ENCODE measurements around the gene EN1.

EN1 gene

GRCh38 chr2:118830881-118831280 lies 16.6 kb downstream of the EN1 start:
- no peaks in the 10 kb centered on the region for H3K4me1 Mint-ChIP-seq (ENCODE audit: low read depth)
- H3K4me3 Mint-ChIP-seq, result no peak overlapping the region
- no peaks in the 10 kb centered on the region for H3K36me3 Mint-ChIP-seq (ENCODE audit: low read depth)
- H3K9me3 Mint-ChIP-seq, result no peaks in the 10 kb centered on the region
- no peak for DNase-seq (ENCODE audit: low spot score)
- peaks cover 60% of the 10 kb centered on the region for H3K27me3 Mint-ChIP-seq (ENCODE audit: low read depth)
- H3K27ac Mint-ChIP-seq, result no peak overlapping the region

GRCh38 chr2:118830118-118830517 lies 17.3 kb downstream of the EN1 start:
- H3K4me1 Mint-ChIP-seq (ENCODE audit: low read depth), result no peaks in the 10 kb centered on the region

GRCh38 chr2:118826093-118826492 lies 21.4 kb downstream of the EN1 start:
- Mint-ChIP-seq H3K36me3 (ENCODE audit: low read depth) (no peaks in the 10 kb centered on the region), H3K27ac (no peak overlapping the region), H3K27me3 (ENCODE audit: low read depth) (peaks cover 26% of the 10 kb centered on the region), H3K4me3 (no peak overlapping the region), H3K4me1 (ENCODE audit: low read depth) (no peaks in the 10 kb centered on the region), H3K9me3 (no peaks in the 10 kb centered on the region)
- no peak for DNase-seq (ENCODE audit: low spot score)

More at GRCh38 chr2:118830118-118830517, 17.3 kb downstream of the EN1 start:
- H3K27me3 Mint-ChIP-seq (ENCODE audit: low read depth), result peaks cover 59% of the 10 kb centered on the region
- no peaks in the 10 kb centered on the region for H3K36me3 Mint-ChIP-seq (ENCODE audit: low read depth)
- DNase-seq (ENCODE audit: low spot score), result no peak
- H3K4me3 Mint-ChIP-seq, result no peak overlapping the region
- no peak overlapping the region for H3K27ac Mint-ChIP-seq
- no peaks in the 10 kb centered on the region for H3K9me3 Mint-ChIP-seq

GRCh38 chr2:118823633-118824032 lies 23.8 kb downstream of the EN1 start:
- H3K9me3 Mint-ChIP-seq, result no peaks in the 10 kb centered on the region
- peaks cover 14% of the 10 kb centered on the region for H3K27me3 Mint-ChIP-seq (ENCODE audit: low read depth)
- H3K4me1 Mint-ChIP-seq (ENCODE audit: low read depth), result no peaks in the 10 kb centered on the region
- DNase-seq (ENCODE audit: low spot score), result no peak
- H3K27ac Mint-ChIP-seq, result no peak overlapping the region
- H3K36me3 Mint-ChIP-seq (ENCODE audit: low read depth), result no peaks in the 10 kb centered on the region
- no peak overlapping the region for H3K4me3 Mint-ChIP-seq

GRCh38 chr2:118822572-118822971 lies 24.9 kb downstream of the EN1 start:
- DNase-seq (ENCODE audit: low spot score), result no peak
- Mint-ChIP-seq H3K9me3 (no peaks in the 10 kb centered on the region), H3K4me1 (ENCODE audit: low read depth) (no peaks in the 10 kb centered on the region), H3K27ac (no peak overlapping the region), H3K36me3 (ENCODE audit: low read depth) (no peaks in the 10 kb centered on the region), H3K4me3 (no peak overlapping the region), H3K27me3 (ENCODE audit: low read depth) (peaks cover 14% of the 10 kb centered on the region)

- Mint-ChIP-seq H3K27ac (no peak overlapping the region), H3K9me3 (no peaks in the 10 kb centered on the region), H3K36me3 (ENCODE audit: low read depth) (no peaks in the 10 kb centered on the region), H3K4me1 (ENCODE audit: low read depth) (no peaks in the 10 kb centered on the region), H3K4me3 (no peak overlapping the region), H3K27me3 (ENCODE audit: low read depth) (peaks cover 14% of the 10 kb centered on the region)
- no peak for DNase-seq (ENCODE audit: low spot score)
Measured at GRCh38 chr2:118822015-118822414, 25.4 kb downstream of the EN1 start.

GRCh38 chr2:118817469-118817868 lies 30.0 kb downstream of the EN1 start:
- no peak overlapping the region for H3K27ac Mint-ChIP-seq
- no peaks in the 10 kb centered on the region for H3K9me3 Mint-ChIP-seq
- H3K4me3 Mint-ChIP-seq, result no peak overlapping the region
- peaks cover 9% of the 10 kb centered on the region for H3K27me3 Mint-ChIP-seq (ENCODE audit: low read depth)
- no peak for DNase-seq (ENCODE audit: low spot score)
- no peaks in the 10 kb centered on the region for H3K36me3 Mint-ChIP-seq (ENCODE audit: low read depth)
- H3K4me1 Mint-ChIP-seq (ENCODE audit: low read depth), result no peaks in the 10 kb centered on the region

GRCh38 chr2:118816669-118817068 lies 30.8 kb downstream of the EN1 start:
- Mint-ChIP-seq H3K4me3 (no peak overlapping the region), H3K9me3 (no peaks in the 10 kb centered on the region), H3K27ac (no peak overlapping the region), H3K27me3 (ENCODE audit: low read depth) (peaks cover 11% of the 10 kb centered on the region), H3K4me1 (ENCODE audit: low read depth) (no peaks in the 10 kb centered on the region), H3K36me3 (ENCODE audit: low read depth) (no peaks in the 10 kb centered on the region)
- no peak for DNase-seq (ENCODE audit: low spot score)

GRCh38 chr2:118815731-118816130 lies 31.7 kb downstream of the EN1 start:
- Mint-ChIP-seq H3K27ac (no peak overlapping the region), H3K9me3 (no peaks in the 10 kb centered on the region), H3K4me1 (ENCODE audit: low read depth) (no peaks in the 10 kb centered on the region), H3K27me3 (ENCODE audit: low read depth) (peaks cover 12% of the 10 kb centered on the region), H3K4me3 (no peak overlapping the region), H3K36me3 (ENCODE audit: low read depth) (no peaks in the 10 kb centered on the region)
- DNase-seq (ENCODE audit: low spot score), result no peak

- Mint-ChIP-seq H3K36me3 (ENCODE audit: low read depth) (no peaks in the 10 kb centered on the region), H3K9me3 (no peaks in the 10 kb centered on the region), H3K4me3 (no peak overlapping the region), H3K27ac (no peak overlapping the region), H3K4me1 (ENCODE audit: low read depth) (no peaks in the 10 kb centered on the region), H3K27me3 (ENCODE audit: low read depth) (peaks cover 12% of the 10 kb centered on the region)
- no peak for DNase-seq (ENCODE audit: low spot score)
Measured at GRCh38 chr2:118815314-118815713, 32.1 kb downstream of the EN1 start.

GRCh38 chr2:118814368-118814767 lies 33.1 kb downstream of the EN1 start:
- peaks cover 17% of the 10 kb centered on the region for H3K27me3 Mint-ChIP-seq (ENCODE audit: low read depth)
- no peak for DNase-seq (ENCODE audit: low spot score)
- no peaks in the 10 kb centered on the region for H3K4me1 Mint-ChIP-seq (ENCODE audit: low read depth)
- no peaks in the 10 kb centered on the region for H3K9me3 Mint-ChIP-seq
- H3K4me3 Mint-ChIP-seq, result no peak overlapping the region
- H3K27ac Mint-ChIP-seq, result no peak overlapping the region
- H3K36me3 Mint-ChIP-seq (ENCODE audit: low read depth), result no peaks in the 10 kb centered on the region

GRCh38 chr2:118813601-118814339 lies 33.7 kb downstream of the EN1 start:
- no peak overlapping the region for H3K4me3 Mint-ChIP-seq
- peaks cover 22% of the 10 kb centered on the region for H3K27me3 Mint-ChIP-seq (ENCODE audit: low read depth)
- no peaks in the 10 kb centered on the region for H3K36me3 Mint-ChIP-seq (ENCODE audit: low read depth)
- no peak for DNase-seq (ENCODE audit: low spot score)
- H3K4me1 Mint-ChIP-seq (ENCODE audit: low read depth), result no peaks in the 10 kb centered on the region
- H3K9me3 Mint-ChIP-seq, result no peaks in the 10 kb centered on the region
- H3K27ac Mint-ChIP-seq, result no peak overlapping the region

- Mint-ChIP-seq H3K27me3 (ENCODE audit: low read depth) (peaks cover 27% of the 10 kb centered on the region), H3K4me1 (ENCODE audit: low read depth) (no peaks in the 10 kb centered on the region), H3K36me3 (ENCODE audit: low read depth) (no peaks in the 10 kb centered on the region), H3K4me3 (no peak overlapping the region), H3K27ac (no peak overlapping the region), H3K9me3 (no peaks in the 10 kb centered on the region)
- no peak for DNase-seq (ENCODE audit: low spot score)
Measured at GRCh38 chr2:118813111-118813510, 34.3 kb downstream of the EN1 start.

GRCh38 chr2:118812552-118812951 lies 34.9 kb downstream of the EN1 start:
- Mint-ChIP-seq H3K4me1 (ENCODE audit: low read depth) (no peaks in the 10 kb centered on the region), H3K9me3 (no peaks in the 10 kb centered on the region), H3K27ac (no peak overlapping the region), H3K36me3 (ENCODE audit: low read depth) (no peaks in the 10 kb centered on the region), H3K4me3 (no peak overlapping the region), H3K27me3 (ENCODE audit: low read depth) (peaks cover 32% of the 10 kb centered on the region)
- no peak for DNase-seq (ENCODE audit: low spot score)

- H3K4me3 Mint-ChIP-seq, result no peak overlapping the region
- H3K36me3 Mint-ChIP-seq (ENCODE audit: low read depth), result no peaks in the 10 kb centered on the region
- no peaks in the 10 kb centered on the region for H3K9me3 Mint-ChIP-seq
- no peak for DNase-seq (ENCODE audit: low spot score)
- H3K27me3 Mint-ChIP-seq (ENCODE audit: low read depth), result peaks cover 40% of the 10 kb centered on the region
- H3K4me1 Mint-ChIP-seq (ENCODE audit: low read depth), result no peaks in the 10 kb centered on the region
- H3K27ac Mint-ChIP-seq, result no peak overlapping the region
Measured at GRCh38 chr2:118811514-118812115, 35.8 kb downstream of the EN1 start.

Measured in T-helper 2 cell treated with Interferon-gamma antibody and Interleukin-4, amounts not matched to agents 5 μg/mL and 100 μg/mL, for 36 hours (primary cell).